Effector CD4-positive, alpha-beta T cell (primary cell): ENCODE data around the gene PDXDC1.
"Not testable (repeated sequence)": the region's sequence is repeated elsewhere in the genome, so short reads cannot be mapped to it uniquely, and the experiment has no call there.

ENCODE experiments used
- DNase-seq: peaks from one replicate; pipeline ENCODE4 v3.0.0-alpha.2; 2020

Gene PDXDC1

GRCh38 chr16:15071916-15072769, 97.3 kb downstream of the PDXDC1 start:
- not testable (repeated sequence) for DNase-seq

DNA sequence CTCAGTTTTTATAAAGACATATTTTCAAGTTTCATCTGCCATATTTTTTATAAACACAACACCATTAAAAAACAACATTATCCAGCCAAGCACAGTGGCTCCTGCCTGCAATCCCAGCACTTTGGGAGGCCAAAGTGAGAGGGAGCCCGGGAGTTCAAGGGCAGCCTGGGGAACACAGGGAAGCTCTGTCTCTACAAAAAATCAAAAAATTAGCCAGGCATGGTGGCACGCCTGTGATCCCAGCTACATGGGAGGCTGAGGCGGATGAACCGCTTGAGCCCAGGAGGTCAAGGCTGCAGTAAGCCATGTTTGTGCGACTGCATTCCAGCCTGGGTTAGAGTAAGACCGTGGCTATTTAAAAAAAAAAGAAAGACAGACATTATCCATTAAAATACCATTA, 98.3 kb downstream of the PDXDC1 start:
- DNase-seq, result no peak

DNA sequence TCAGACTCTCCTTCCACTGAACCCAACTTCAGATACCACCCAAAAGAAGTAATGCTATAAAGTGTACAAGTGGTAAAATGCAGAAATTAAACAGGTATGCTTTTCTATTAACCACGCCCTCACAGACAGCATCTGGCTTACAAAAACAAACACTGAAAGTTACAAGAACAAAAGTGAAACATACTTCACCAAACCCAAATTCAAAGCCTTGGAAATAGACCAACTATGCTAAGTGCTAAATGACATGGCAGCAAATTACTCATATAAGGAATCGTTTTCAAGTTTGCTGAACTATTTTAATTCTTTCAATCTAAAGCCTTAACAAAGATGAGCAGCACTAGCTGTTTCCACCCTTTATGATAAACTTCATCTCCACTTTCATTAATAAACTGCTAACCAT, 101.3 kb downstream of the PDXDC1 start:
- DNase-seq, result not testable (repeated sequence)

DNA sequence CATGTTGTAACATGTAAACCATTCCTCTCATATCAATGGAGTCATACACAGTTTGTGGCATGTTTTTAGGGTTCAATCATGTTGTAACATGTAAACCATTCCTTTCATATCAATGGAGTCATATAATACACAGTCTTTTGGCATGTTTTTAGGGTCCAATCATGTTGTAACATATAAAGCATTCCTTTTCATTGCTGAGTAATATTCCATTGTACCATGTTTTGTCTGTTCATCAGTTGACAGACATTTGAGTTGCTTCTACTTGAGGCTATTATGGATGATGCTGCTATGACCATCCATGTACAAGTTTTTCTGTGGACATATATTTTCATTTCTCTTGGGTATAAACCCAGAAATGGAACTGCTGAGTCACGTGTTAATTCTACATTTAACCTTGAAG, 106.1 kb downstream of the PDXDC1 start:
- DNase-seq, result not testable (repeated sequence)

- not testable (repeated sequence) for DNase-seq
Observed at GRCh38 chr16:15082788-15083187, 108.0 kb downstream of the PDXDC1 start.

DNA sequence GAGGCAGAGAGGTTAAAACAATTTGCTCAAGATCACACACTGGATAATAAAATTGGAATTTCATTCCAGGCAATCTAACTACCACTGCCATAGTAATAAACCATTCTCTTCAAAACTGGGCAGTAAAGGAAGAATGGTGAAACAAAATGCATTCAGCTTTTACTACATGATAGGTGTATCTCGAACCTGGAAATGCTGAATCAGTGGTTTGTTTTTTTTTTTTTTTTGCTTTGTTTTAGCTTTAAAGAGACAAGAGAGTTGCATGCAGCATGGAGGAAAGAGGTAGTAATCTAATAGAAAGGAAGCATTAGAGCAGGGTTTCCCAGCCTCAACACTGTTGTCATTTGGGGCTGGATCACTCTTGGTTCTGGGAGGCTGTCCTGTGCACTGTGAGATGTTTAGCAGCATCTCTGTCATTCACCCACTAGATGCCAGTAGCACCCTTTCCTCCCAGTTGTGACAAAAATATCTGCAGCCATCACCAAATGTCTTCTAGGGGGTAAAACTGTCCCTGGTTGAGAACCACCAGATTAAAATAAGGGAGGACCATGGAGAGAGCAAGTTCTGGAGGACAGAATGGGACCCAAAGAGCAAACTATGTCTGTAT, 115.9 kb downstream of the PDXDC1 start:
- not testable (repeated sequence) for DNase-seq

- DNase-seq, result not testable (repeated sequence)
Observed at GRCh38 chr16:15093571-15093954, 118.7 kb downstream of the PDXDC1 start.

GRCh38 chr16:15093955-15094827, 119.4 kb downstream of the PDXDC1 start, which contains the start of gene RRN3:
Gene RRN3 (minus strand): TSS chr16:15094272. CDS start chr16:15094233, 39 bp downstream.
- DNase-seq, result peak; percentile 77

DNA sequence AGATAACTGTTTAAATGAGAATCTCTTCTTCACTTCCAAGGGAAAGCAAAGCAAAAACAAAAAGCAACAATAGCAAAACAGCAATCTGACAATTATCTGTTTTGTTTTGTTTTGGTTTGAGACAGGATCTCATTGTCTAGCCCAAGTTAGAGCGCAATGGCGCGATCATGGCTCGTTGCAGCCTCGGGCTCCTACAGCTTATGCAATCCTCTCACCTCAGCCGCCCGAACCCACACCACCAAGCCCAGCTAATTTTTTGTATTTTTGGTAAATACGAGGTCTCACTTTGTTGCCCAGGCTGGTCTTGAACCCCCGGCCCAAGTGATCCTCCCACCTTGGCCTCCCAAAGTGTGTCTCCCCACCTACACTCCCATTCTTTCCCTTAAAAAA, 121.8 kb downstream of the PDXDC1 start:
- DNase-seq, result not testable (repeated sequence)

DNA sequence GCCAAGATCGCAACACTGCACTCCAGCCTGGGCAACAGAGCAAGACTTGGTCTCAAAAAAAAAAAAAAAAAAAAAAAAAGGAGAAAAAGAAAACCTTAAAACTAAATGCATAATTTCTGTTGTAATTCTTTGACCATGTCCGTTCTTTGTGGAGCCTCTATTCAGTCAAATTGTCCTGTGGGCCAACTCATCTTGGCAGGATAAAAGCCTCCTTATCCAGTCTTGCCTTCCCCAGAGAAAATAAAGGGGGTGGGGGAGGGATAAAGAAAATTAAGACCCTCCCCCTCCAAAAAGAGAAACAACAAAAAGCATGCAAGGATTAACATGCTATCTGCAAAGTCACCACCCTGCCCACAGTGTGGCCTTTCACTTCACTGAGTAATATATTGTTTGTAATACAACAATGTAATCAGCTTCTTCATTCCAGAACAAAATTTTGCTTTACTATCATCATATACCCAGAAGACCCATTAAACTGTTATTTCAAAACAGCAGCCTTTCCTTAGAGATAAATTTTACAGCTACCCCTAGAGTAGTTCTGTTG, 124.6 kb downstream of the PDXDC1 start:
- not testable (repeated sequence) for DNase-seq

- not testable (repeated sequence) for DNase-seq
Observed at GRCh38 chr16:15100372-15100987, 125.7 kb downstream of the PDXDC1 start.

DNA sequence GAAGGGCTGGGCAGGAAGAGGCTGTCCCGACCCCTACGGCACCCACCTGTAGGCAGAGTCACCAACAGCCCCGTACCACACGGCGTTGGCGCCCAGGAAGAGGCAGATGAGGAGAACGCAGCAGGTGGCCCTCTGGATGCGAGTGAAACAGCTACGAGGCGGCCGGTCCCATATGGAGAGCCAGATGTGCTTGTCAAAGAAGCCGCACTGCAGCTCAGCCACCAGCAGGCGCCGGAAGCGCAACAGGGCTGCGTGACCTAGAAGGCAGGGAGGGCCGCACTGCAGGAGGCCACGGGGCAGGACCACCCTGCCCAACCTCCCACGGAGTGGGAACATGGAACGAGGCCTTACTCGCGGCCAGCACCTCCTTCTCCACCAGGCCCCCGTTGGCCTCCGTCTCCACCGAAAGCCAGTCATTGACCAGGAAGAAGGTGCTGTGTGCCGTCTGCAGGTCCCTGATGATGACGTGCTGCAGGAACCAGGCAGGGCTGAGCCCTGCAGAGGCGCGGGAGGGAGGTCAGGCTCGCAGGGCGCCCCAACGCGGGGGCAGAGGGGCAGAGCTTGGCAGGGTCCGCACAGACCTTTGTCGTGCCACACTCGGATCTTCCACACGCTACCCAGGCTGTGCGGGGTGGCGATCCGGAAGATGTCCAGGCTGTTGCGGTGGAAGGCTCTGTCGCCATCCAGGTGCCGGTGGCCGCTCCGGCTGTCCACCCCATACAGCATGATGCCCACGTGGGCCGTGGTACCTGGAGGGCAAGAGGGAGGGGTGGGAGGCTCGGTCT, 153.0 kb downstream of the PDXDC1 start:
- not testable (repeated sequence) for DNase-seq

DNA sequence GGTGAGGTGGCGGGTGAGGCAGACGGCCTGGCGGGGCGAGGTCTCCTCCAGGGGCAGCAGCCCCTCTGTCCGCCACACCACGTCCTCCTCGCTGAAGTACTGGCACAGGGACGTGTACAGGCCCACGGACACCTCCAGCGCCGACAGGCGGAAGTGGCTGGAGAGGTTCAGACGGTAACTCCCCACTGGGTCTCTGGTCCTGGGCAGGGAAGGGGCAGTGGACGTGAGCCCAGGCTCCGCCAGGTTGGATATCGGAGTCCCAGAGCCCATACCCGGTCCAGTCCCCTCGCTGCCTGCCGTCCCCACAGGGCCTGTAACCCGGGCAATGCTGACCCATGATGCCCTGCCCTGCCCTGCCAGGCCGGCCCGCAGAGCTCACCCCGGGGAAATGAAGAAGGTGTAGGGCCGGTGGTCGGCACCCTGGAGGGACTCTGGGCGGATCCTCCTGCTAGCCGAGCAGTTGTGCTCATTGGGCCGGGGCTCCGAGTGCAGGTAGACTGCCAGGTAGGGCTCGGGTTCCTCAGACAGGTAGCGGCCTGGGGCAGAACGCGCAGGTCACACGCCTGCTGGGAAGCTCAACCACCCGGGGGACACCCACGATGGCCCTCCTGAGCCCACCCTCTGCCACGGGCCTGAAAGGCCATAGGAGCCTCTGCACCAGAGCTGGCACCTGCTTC, 155.6 kb downstream of the PDXDC1 start:
- DNase-seq, result not testable (repeated sequence)

GRCh38 chr16:15130943-15131700, 156.3 kb downstream of the PDXDC1 start:
- DNase-seq, result not testable (repeated sequence)

DNA sequence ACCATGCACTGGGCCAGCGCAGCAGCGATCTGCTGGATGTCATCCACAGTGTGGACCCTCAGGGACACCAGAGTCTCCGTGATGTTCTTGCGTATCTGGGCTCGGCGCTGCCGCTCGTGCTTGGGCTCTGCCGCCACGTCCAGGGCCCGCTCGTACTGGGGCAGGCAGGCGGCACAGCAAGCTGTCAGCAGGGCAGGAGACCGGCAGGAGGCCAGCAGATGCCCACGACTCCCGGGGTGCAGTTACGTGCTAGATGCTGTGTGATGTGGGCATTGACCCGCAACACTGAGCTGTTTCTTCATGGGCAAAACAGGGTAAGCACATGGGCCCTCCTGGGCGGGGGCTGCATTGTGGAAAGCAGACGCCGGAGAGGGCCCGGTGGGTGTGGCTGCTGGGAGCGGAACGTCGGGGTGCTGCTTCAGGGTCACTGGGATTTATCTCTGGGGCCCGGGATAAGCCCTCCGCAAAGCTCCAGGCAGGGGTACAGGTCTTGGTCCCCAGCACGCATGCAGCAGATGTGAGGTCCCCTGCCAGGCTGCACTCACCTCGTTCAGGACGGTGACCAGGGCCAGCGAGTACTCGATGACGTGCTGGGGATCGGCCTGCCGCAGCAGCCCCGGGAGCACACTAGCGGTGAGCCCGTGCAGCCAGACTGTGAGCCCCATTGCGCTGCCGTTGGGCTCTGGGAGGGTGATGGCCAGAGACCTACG, 158.0 kb downstream of the PDXDC1 start:
- not testable (repeated sequence) for DNase-seq

GRCh38 chr16:15133554-15133953, 158.7 kb downstream of the PDXDC1 start:
- DNase-seq, result not testable (repeated sequence)

- not testable (repeated sequence) for DNase-seq
Observed at GRCh38 chr16:15134752-15135482, 160.1 kb downstream of the PDXDC1 start.
